Measurements from ENCODE around the gene MAP2K5. TPM values are rescaled to one million over a fixed set of nuclear protein-coding genes. Genes with fewer than 3 reads are reported as not detected.

The MAP2K5 gene
- total and polyA plus RNA-seq, 9 of the 15 experiments (the other 6 are each of a cell fraction or from before 2014, with no cell fraction given), result 0.41 to 16.5 (median 7.5) TPM

DNA sequence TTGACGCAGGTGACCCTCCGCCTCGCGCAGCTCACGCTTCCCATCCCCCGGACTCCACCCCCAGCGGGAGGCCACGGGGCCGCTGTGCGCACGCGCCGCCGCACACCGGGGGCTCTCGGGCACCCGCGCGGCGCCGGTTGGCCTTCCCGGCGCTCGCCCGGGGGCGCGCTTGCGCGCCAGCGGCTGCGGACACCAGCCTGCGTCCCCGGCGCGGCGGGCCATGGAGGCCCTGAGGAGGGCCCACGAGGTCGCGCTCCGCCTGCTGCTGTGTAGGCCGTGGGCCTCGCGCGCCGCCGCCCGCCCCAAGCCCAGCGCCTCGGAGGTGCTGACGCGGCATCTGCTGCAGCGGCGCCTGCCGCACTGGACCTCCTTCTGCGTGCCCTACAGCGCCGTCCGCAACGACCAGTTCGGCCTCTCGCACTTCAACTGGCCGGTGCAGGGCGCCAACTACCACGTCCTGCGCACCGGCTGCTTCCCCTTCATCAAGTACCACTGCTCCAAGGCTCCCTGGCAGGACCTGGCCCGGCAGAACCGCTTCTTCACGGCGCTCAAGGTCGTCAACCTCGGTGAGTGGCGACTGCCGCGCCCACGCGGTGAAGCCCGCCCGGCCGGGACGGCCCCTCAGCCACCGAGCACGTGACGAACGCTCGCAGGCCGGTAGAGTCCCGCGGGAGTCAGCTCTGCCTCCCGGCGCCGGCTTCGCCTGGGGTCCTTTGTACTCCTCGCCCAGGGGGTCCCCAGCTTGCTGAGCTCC lies 21.3 kb upstream of the MAP2K5 start, which contains the start of gene C15orf61 (continued):
- TF ChIP-seq, protein P1, sequence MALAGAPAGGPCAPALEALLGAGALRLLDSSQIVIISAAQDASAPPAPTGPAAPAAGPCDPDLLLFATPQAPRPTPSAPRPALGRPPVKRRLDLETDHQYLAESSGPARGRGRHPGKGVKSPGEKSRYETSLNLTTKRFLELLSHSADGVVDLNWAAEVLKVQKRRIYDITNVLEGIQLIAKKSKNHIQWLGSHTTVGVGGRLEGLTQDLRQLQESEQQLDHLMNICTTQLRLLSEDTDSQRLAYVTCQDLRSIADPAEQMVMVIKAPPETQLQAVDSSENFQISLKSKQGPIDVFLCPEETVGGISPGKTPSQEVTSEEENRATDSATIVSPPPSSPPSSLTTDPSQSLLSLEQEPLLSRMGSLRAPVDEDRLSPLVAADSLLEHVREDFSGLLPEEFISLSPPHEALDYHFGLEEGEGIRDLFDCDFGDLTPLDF (CRISPR knock-in tag; IDR thresholded peaks at IDR 0.05), result peak; percentile 95
- TF ChIP-seq GATA2 (CRISPR knock-in tag; IDR thresholded peaks at IDR 0.05), result no peak
- TF ChIP-seq, protein P2, sequence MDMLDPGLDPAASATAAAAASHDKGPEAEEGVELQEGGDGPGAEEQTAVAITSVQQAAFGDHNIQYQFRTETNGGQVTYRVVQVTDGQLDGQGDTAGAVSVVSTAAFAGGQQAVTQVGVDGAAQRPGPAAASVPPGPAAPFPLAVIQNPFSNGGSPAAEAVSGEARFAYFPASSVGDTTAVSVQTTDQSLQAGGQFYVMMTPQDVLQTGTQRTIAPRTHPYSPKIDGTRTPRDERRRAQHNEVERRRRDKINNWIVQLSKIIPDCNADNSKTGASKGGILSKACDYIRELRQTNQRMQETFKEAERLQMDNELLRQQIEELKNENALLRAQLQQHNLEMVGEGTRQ (CRISPR knock-in tag; IDR thresholded peaks at IDR 0.05), result peak; percentile 91
- TF ChIP-seq SMAD1 (IDR thresholded peaks at IDR 0.05; ENCODE audit: low read depth, low read length, partially characterized antibody), result no peak
- TF ChIP-seq SRSF9 (IDR thresholded peaks at IDR 0.05; ENCODE audit: borderline replicate concordance, low read depth, low read length), result no peak
- peak; percentile 57; the same call in 1 of the 2 replicates for TF ChIP-seq CBX1 (IDR thresholded peaks at IDR 0.05; ENCODE audit: low read depth)
- TF ChIP-seq, protein P3, sequence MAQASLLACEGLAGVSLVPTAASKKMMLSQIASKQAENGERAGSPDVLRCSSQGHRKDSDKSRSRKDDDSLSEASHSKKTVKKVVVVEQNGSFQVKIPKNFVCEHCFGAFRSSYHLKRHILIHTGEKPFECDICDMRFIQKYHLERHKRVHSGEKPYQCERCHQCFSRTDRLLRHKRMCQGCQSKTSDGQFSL (CRISPR knock-in tag; IDR thresholded peaks at IDR 0.05), result peak; percentile 54; the same call in 1 of the 2 replicates
- TF ChIP-seq, protein P3 (tag; IDR thresholded peaks at IDR 0.05), result no peak
- TF ChIP-seq, protein P4, sequence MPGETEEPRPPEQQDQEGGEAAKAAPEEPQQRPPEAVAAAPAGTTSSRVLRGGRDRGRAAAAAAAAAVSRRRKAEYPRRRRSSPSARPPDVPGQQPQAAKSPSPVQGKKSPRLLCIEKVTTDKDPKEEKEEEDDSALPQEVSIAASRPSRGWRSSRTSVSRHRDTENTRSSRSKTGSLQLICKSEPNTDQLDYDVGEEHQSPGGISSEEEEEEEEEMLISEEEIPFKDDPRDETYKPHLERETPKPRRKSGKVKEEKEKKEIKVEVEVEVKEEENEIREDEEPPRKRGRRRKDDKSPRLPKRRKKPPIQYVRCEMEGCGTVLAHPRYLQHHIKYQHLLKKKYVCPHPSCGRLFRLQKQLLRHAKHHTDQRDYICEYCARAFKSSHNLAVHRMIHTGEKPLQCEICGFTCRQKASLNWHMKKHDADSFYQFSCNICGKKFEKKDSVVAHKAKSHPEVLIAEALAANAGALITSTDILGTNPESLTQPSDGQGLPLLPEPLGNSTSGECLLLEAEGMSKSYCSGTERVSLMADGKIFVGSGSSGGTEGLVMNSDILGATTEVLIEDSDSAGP (CRISPR knock-in tag; IDR thresholded peaks at IDR 0.05), result no peak
- TF ChIP-seq ADNP (tag; IDR thresholded peaks at IDR 0.05), result no peak
- peak; percentile 60 for TF ChIP-seq BCOR (IDR thresholded peaks at IDR 0.05)
- peak; percentile 72; the same call in 1 of the 2 replicates for TF ChIP-seq CREM (IDR thresholded peaks at IDR 0.05; ENCODE audit: low read depth)
- TF ChIP-seq HNRNPL (IDR thresholded peaks at IDR 0.05; ENCODE audit: low read depth, low read length), result peak; percentile 59; the same call in 1 of the 2 replicates
- TF ChIP-seq ZNF644 (tag; IDR thresholded peaks at IDR 0.05; ENCODE audit: low read depth), result 0 out of 2 replicates have a peak, but pooled peaks have one; percentile 56
- TF ChIP-seq EZH2 (IDR thresholded peaks at IDR 0.05; ENCODE audit: borderline replicate concordance, low read depth, low read length), result no peak
- TF ChIP-seq, protein P5, sequence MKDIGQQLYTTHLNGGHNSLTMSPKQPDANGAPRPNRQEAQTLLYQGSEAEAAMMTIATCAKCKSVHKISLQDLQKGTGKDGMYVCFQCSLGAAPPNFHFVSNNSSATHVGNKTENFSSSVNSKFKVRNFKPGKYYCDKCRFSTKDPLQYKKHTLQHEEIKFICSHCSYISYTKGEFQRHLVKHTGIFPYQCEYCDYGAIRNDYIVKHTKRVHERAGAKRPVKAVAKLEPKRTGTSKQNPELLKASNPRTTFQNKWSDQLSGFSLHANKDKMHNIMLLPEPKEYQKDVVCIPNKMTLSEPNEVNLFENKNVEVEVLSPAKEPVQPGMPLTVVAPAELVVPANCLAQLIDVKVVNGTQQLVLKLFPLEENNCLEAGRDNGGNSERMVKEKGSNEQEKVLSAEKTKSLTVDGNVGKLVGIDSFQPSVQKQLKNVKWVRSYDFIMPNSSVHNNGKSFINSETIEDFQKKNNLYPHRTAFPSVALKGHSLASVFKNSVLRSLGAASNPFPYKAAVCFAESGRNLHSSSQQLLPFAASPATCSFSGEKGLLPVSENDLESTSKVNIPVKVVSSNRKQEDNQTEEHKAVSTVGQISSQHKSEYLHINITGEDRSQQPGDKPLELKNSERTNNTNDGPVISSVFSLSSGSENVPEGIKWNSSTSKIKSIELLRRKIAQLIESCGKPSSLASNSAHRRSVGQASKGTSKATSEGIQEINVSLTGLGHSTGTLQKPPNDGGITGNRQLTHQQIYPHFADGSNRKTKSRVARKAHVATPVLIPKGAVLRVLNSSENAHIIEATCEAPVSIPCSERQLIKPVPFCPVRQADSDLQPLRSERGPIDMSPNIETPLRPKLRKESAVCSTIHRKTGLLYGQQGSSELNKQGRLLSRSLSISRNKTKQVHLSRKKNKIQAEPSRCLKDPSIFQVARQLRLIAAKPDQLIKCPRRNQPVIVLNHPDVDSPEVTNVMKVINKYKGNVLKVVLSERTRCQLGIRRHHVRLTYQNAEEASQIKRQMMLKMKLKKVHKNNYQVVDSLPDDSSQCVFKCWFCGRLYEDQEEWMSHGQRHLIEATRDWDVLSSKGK (CRISPR knock-in tag; IDR thresholded peaks at IDR 0.05), result no peak
- TF ChIP-seq, protein P6, sequence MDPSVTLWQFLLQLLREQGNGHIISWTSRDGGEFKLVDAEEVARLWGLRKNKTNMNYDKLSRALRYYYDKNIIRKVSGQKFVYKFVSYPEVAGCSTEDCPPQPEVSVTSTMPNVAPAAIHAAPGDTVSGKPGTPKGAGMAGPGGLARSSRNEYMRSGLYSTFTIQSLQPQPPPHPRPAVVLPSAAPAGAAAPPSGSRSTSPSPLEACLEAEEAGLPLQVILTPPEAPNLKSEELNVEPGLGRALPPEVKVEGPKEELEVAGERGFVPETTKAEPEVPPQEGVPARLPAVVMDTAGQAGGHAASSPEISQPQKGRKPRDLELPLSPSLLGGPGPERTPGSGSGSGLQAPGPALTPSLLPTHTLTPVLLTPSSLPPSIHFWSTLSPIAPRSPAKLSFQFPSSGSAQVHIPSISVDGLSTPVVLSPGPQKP (CRISPR knock-in tag; IDR thresholded peaks at IDR 0.05), result 0 out of 2 replicates have a peak, but pooled peaks have one; percentile 21
